Erythroblast (primary cell): ENCODE data around the gene SIRPB2.

ENCODE experiments used
- DNase-seq, 2 experiments: peaks; one replicate each; lab custom pipeline; 2025; lab: John Stamatoyannopoulos, UW
- GATA1 ChIP-seq: IDR thresholded peaks from 2 replicates; pipeline ENCODE4 v1.6.1; 2011; ENCODE audit warnings: low read depth, mild to moderate bottlenecking, control low read depth, low read length, moderate library complexity
- POLR2A ChIP-seq: IDR thresholded peaks from 2 replicates; pipeline ENCODE4 v1.6.1; 2011; ENCODE audit warnings: mild to moderate bottlenecking, low read length

SIRPB2 gene

DNA sequence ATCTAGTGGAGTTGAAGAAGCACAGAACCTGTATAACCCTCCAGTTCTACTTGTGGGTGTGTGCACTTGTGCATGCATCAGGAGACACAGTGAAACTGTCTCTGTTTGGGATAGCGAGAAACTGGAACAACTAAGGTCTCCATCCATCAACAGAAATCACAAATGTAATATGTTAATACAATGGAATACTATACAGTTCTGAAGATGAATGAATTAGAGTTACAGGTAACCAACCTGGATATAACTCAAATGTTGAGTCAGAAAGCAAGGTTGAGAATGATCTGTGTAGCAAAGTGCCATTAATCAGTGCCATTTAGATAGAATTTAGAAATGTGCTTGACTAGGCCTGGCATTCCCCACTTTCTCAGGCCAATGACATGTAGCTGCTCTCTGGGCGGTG, 20.0 kb downstream of the SIRPB2 start:
- DNase-seq: no peak
- TF ChIP-seq GATA1: no peak
- TF ChIP-seq POLR2A: no peak

DNA sequence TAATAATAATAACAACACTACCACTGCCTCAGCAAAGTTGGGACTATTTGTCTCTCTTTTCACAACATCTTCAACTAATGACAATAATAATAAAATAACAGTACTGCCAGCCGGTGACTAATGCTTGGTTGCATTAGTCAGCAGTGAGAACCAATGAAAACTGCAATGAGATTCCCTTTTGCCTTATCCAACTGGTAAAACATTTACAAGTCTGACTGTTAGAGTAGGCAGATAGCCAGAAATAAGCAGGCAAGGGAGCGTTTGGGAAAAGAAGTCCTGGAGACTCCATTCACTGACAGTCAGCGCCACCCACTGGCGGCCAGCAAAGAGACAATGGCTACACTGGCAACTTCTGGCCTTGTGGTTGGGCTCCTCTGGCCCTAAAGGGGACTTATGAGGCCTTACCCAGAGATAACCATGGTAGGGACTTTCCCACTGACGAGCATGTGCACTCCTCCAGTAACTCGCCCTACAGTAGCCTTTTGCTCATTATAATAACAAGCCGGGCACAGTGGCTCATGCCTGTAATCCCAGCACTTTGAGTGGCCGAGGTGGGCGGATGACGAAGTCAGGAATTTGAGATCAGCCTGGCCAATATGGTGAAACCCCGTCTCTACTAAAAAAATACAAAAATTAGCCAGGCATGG, 21.2 kb downstream of the SIRPB2 start:
- TF ChIP-seq GATA1 (no peak), POLR2A (no peak)
- peak; percentile 81 to 83 for DNase-seq

DNA sequence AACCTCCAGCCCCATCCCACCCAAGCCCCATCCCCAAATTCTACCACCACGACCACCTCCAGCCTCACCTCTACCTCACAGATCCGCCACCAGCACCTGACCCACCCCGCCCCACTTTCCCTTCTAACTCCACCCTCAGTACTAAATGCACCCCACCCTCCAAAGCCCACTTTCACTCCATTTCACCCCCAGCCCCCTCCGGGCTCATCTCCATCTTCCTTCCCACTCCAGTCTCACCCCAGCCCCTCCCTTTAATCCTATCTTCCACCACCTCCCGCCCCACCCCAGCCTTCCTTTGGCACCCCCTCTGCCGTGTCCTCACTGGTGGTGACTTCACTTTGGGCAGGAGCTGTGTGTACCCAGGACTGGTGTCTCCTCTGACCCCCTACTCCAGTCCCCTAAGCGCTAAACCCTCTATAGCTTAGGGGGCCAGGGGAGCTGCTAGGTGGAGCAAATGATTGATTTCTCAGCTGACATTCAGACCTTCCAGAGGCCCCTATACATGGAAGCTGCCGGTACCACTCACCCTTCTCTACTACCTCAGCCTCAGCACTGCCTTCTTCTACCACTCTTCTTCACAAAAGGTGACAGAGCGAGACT, 21.8 kb downstream of the SIRPB2 start:
- TF ChIP-seq GATA1 (no peak), POLR2A (no peak)
- no peak for DNase-seq

DNA sequence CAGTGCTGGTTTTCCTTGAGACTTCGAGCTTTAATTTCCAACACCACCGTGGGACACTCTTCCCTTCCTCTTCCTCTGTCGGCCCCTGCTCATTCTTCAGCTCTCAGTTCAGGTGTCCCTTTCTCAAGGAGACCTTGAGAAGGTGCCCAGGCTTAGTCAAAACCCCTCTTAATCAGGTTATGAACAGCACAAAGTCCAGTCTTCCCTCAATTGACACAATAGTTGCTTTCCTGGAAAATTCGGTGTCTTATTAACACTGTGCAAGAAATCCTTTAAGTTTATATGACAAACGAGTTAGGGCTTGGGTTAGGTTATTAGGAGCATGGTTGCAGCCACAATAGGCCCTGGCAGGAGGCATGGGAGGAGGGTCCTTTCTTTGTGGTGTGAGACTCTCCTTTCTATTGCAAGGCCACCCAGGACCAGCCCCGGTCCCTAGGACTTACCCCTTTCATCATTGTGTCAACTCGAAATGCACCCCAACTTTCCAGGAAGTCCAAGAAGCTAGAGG, 23.0 kb downstream of the SIRPB2 start:
- DNase-seq: no peak
- no peak for TF ChIP-seq POLR2A
- TF ChIP-seq GATA1: no peak

DNA sequence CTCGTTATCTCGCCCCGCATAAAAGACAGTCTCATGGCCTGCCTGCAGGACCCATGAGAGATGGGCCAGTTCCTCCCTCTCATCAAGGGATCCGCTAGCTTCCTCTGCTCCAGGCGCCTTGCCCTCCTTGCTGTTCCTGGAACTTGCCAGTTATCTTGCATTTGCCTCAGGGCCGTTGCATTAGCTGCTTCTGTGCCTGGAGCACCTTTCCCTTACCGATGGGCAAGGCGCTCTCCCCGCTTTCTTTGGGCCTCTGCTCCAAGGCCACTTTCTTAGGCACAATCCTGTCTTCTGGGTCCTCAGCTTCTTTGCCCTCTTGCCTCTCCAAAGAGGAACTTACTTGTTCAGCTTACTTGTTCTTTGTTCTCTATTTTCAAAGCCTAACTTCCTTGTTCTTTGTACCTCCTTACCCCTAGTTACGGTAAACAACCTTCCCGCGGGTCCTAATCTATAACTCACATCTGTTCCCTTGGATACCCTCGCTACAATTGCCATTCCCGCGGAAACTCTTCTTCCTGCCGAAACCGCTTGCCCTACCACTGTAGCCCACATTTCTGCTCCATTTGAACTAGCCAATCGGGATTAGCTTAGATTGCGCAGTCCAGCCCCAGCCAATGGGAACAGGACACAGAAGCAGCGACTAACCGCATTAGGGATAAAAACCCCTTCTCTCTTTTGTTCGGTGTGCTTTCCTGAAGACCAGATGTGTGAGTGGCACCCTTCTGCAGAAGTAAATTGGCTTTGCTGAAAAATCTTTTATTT, 23.7 kb downstream of the SIRPB2 start:
- DNase-seq: peak; percentile 66 to 83
- TF ChIP-seq GATA1 (no peak), POLR2A (no peak)

DNA sequence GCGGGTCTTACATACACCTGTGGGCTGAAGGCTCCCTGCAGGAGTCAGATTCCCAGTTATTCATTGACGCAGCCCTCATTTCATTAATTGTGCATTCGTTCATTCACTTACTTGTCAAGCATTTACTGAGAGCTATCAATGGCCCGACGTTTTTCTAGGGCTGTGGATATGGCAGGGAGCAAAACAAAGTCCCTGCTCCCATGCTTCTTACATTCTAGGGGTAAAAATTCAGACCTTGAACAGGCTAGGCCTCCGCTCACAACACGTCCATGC, 24.2 kb downstream of the SIRPB2 start:
- no peak for DNase-seq
- TF ChIP-seq POLR2A: no peak
- TF ChIP-seq GATA1: no peak

DNA sequence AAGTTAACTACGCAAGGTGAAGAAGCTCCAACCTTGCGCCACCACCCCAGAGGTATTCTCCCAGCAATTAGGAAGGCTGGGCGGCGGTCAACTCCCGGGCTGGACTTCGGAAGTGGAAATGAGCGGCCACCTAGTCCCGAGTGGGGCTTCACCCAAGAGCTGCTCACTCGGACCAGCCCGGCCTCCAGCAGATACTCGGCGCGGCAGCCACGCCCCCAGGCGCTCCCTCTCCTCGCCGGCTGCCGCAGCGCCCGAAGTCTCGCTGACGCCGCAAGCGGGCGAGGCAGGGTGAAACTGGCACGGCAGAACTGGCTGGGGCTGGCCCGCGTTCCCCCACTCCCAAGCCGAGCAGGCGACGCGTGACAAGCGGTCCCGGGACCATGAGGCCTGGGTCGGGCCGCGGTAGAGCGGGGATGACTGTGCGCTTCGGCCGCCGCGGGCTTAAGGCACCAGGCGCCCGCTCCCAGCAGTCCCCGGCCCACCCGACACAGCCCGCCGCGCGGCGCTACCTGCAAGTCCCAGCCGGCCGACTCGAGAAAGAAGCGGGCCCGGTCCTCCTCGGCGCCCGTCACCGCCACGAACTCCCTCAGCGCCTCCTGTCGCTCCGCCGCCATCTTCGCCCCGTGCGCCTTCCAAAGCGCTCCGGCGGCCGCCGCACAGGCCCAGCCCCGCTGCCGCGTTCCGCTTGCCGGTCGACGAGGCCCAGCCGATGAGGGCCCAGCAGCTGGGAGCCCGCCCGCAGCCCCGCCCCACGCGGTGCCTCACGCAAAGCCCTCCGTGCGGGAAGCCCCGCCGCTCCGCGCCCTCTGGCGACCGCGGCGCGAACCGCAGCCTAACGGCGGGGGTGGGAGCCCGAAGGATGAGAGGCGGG, 24.8 kb downstream of the SIRPB2 start, which contains the start of gene NSFL1C:
NSFL1C (minus strand) TSS at position 639 of the 871 bp plus-strand sequence; CDS start at position 614, 25 bp downstream.
- peak; percentile 97 to 98 for DNase-seq
- TF ChIP-seq GATA1 (no peak), POLR2A (peak; percentile 77)

DNA sequence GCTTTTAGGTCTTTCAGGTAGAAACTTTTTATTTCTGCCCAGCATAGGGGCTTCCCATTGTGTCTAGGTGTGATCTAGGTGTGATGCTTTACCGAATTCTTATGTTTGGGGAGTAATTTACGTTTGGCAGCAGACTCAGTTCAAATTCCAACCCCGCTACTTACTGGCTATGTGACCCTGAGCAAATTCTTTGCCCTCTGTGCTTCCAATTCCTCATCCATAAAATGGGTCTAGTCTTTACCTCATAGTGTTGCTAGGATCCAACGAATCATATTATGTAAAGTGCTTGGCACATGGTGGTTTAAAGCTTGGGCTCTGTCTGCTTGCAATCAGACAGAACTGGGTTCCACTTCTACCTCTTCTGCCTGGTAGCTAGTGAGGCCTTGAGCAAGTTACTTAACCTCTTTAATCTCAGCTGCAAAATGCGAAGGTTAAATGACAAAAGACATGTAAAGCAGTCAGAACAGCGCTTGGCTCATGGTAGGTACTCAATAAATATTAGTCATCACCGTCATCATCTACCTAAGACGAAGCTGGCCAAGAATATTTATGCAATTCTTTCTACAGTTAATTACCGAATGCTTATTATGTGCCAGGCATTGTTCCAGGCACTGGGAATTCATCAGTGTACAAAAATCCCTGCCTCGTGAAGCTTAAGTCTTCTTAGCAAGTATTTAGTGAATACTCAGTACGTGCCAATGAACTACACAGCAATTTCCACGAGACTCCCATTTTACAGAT, 25.6 kb downstream of the SIRPB2 start:
- no peak for DNase-seq
- no peak for TF ChIP-seq POLR2A
- no peak for TF ChIP-seq GATA1

DNA sequence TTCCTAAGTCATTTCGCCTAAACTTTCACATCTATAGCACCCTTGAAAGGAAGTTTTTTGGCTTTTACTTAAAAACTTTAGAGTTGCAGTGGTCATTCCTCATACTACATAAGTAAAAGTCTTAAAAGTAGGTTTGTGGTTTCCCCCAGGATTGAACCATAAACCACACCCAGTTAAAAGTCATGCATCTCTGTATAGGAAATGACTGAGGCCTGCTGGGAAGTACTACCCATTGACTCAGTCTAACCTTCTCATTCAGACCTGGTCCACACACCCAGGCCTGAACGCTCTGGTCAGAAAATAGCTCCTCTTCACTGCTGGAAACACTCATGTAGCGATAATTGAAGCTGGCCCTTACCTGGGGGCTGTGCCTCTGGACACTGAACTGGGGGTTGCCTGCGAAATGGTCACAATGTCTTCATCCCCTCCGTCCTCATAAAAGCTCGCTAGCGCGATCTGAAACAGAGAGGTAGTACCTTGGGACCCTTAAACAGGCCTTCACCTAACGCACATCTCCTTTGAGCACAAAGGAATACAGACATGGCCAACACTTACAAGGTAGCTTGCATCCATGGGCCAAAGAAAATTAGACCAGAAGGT, 27.1 kb downstream of the SIRPB2 start:
- TF ChIP-seq POLR2A (no peak), GATA1 (no peak)
- DNase-seq: no peak

DNA sequence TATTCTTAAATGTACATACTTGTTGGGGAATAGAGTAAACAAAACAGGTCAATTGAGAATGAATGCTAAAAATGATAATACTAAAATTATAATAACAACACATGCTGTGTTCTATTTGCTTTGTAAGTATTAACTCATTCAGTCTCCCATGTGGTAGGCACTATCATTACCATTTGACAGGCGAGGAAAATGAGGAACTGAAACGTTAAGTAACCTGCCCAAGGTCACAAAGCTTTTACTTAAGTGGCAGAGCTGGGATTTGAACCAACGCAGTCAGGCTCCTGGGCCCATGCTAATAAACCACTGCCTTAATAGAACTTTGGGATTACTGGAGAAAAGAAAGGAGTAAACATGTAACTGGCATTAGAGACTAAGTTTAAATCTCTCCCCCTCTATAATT, 28.4 kb downstream of the SIRPB2 start:
- no peak for DNase-seq
- no peak for TF ChIP-seq POLR2A
- no peak for TF ChIP-seq GATA1

DNA sequence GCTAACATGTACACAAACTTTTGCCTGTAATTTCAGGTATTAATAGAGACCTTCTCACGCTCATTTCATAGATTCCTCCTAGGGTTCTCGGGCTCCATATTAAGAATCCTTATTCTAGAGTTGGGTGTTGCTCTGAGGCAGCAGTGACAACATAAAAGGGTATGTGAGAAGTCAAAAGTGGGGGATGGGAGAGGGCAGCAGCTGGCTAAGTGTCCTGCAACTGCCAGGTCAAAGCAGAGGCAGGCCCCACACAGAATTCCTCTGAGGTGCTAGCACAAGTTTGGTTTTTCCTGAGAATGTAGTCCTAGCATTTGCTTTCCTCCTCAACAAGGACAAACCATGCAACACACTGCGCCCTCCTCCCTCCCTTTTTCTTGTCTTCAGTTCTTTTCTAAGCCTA, 29.2 kb downstream of the SIRPB2 start:
- DNase-seq: no peak

DNA sequence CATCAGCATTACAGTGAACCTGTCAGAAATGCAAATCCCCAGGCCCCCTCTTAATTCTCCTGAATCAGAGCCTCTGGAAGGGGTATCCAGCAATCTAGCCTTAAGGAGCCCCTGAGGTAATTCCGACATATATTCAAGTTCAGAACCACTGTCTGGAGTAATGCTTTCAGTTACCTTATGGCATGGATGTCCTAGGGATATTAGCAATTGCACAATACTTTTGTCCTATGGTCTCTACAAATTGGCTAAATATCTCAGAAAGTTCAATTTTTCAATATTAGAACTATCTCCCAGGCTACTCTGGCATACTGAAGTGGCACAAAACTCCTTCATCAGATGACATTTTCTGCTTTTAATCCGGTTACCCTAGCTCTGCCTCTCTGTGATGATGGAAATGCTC, 30.9 kb downstream of the SIRPB2 start:
- no peak for DNase-seq
- TF ChIP-seq GATA1 (no peak), POLR2A (no peak)

More for the DNA sequence above, 29.2 kb downstream of the SIRPB2 start:
- TF ChIP-seq GATA1 (no peak), POLR2A (no peak)

DNA sequence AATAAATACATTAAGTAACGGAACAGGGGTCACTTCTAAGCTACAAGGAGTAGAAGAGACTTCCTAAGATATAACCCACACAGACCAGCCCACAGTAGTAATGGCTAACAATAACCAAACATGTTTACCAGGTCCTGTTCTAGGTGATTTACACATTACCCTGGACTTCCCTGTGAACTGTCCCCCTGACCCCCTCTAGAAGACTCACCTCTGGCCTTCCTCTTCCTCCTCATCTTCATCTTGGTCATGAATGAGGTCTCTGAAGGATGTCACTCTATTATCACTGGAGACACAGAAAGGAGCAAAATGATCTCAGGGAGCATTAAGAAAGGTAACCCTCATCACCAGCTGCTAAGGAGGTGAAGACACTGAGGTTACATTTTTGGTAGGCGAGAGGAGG, 33.2 kb downstream of the SIRPB2 start:
- TF ChIP-seq GATA1 (no peak), POLR2A (no peak)
- DNase-seq: no peak
